Mucosa of gallbladder (tissue), 1 donor: Measurements from ENCODE around the gene ADAMTS17. TPM values are rescaled to one million over a fixed set of nuclear protein-coding genes. Genes with fewer than 3 reads are reported as not detected.

Experiments used
- DNase-seq: peaks from one replicate; pipeline ENCODE4 v3.0.0-alpha.2; 2020; ENCODE audit warnings: low spot score
- total RNA-seq: library from RNA; stranded (reverse); gene quantifications from one replicate; pipeline ENCODE4 v1.2.1, GENCODE V29; 2021
- donor health status: DM: no; HTN: no; CAD: no.

Gene ADAMTS17
- total RNA-seq, 1 donor from 2014 or later = 3.6 TPM

DNA sequence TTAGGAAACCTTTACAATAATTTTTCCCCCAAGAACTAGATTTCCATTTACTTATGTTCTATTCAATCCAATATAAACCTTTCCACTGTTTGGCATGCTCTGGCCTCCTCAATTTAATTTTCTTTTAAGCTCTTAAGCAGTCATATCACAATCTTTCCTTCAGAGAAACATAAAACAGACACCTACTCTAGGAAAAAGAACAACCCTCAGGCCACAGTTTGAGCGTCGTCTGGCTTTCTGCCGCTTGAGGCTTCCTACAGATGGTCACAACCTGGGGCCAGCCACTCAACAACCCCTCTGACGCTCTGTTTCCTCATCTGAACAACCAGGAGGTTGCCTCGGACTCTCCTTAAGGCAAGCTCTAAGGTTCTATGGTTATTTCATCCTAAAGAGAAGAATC is 143.3 kb downstream of the ADAMTS17 start:
- no peak for DNase-seq

GRCh38 chr15:100196326-100197058 is 145.3 kb downstream of the ADAMTS17 start:
- no peak for DNase-seq

GRCh38 chr15:100194996-100195395 is 146.8 kb downstream of the ADAMTS17 start:
- no peak for DNase-seq

GRCh38 chr15:100193277-100193860 is 148.4 kb downstream of the ADAMTS17 start:
- DNase-seq = no peak

DNA sequence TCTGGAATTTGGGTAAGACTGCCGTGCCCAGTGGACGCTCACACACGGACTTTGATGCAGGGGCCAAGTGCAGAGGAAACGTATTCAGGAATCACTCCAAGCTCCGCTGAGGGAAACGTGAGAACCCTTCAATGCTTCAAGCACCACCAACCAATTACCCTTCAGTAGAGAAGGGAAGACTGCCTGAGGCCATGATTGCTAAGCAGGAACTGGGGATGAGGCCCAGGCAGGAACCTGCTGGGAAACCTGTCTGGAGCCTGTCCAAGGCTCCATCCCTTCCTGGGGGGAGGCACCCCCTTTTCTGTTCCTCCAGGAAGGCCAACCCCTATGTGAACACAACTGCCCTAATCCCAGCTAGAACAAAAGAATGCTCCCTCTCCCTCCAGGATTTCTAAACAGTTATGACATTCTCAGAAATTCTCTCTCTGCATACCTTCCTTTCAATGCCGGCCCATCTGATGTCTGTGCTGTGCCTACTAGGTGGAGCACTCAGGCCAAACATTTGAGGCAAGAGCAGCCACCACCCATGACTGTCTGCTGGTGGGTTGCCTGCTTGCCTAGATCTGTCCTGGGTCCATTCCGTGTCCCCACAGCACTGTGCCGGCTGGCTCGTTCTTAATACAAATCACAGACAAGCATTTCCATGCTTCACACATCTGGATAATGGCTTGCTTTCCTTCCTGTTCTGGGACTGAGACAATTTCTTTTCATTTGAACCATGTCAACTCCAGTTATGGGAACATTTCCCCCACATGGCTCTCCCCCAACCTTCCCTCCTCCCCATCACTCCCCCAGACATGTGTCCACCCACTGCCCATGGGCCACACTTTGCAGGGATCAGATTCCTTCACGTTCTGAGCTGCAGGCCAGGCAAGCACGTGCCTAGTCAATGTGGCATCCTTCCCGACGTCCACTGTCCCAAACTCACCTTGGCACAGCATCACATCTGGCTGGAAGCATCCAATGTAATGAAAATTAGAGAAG is 149.4 kb downstream of the ADAMTS17 start:
- no peak for DNase-seq

DNA sequence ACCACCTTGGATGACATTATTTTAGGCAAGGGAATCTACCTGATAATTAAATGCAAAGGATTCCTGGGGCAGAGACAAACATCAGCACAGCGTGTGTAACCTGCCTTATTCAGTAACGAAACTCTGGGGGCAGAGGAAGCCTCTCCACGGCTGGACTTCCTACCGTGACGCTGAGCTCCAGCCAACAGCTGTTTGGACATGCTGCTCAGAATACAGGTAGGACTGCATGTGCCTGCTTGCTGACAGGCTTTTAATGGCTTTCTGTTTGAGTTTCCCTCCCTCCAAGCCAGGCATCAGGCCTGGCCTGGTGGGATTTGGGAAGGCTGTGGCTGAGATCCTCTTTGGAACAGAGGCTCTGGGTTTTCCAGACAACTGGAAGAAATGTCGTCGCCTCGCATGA is 150.6 kb downstream of the ADAMTS17 start:
- no peak for DNase-seq

- no peak for DNase-seq
These were observed 151.1 kb downstream of the ADAMTS17 start for GRCh38 chr15:100190675-100191074.

GRCh38 chr15:100189849-100190248 is 151.9 kb downstream of the ADAMTS17 start:
- DNase-seq = no peak

DNA sequence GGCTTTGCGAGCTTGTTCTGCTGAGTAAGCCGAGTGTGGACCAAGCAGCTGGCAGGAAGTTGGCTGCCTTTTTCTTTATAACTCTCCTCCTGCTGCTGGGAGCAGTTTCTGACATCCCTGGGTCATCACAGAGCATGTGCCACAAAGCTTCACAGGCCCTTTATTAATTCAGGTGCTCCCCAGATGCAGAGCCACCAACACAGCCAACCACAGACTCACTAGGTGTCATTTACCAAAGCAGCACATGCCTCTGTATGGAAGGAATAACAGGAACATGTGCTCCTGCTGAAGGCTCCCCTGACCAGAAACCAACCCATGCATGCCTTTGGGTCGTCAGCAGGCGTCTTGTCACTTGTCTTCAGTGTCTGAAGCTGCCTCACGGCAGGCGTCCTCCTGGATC is 152.5 kb downstream of the ADAMTS17 start:
- DNase-seq = no peak

- no peak for DNase-seq
These were observed 154.1 kb downstream of the ADAMTS17 start for GRCh38 chr15:100187677-100188076.

DNA sequence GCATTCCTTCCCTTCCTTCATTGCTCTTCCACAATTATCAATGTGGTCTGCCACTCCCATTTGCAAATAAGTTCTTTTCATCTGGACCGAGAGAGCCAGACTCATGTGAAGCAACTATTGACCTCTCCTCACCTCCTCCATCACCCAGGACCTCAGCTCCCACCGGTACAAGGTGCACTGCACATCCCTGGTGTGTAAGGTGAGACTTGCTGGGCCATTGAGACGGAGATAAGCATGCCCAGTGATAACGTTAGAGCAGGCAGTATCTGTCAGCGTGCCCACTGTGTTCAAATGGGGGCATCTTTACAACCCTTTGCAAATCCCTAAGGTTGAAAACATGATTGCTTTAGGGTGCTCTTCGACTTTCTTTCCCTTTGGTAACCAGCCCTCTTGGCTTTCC is 154.8 kb downstream of the ADAMTS17 start:
- no peak for DNase-seq

- no peak for DNase-seq
These were observed 155.4 kb downstream of the ADAMTS17 start for GRCh38 chr15:100186366-100186765.

DNA sequence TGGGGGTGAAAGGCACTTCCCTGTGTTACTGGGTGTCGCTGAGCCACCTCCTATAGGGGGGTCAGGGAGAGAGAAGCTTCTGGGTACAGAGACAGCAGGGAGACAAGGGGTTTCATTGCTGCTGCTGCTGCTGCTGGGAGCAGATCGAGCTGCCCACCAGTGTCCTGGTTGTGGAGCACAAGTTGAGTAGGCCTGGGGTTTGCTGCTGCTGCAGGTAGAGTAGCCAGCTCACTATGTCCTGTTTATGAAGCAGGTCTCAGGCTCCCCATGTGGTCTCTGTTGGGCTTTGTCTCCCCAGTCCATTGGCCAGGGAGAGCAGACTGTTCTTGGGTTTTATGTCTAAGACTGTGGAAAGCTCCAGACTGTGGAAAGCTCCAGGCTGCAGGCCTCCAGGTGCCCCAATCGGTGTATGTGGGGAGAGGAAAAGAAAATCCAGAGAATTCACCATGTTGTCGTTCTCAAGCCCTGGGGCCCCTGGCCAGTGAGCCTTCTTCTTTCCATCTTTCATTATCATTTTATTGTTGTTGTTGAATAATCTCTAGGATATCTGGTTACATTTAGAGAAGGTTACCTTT is 157.8 kb downstream of the ADAMTS17 start:
- DNase-seq = no peak

DNA sequence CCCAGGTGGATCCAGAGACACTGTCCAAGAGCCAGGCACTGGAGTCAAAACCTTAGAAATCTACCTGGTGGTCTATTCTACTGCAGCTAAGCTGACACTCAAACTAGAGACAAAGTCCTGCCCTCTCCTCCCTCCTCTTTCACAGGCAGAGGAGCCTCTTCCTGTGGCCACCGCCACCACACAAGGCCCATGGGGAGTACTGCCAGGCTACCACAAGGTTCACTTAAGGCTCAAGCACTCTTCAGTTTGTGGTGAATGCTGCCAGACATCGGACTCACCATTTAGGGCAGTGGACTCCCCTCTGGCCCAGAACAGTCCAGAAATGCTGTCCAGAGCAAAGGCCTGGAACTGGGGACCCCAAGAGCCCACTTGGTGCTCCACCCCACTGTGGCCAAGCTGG is 160.9 kb downstream of the ADAMTS17 start:
- DNase-seq = no peak

DNA sequence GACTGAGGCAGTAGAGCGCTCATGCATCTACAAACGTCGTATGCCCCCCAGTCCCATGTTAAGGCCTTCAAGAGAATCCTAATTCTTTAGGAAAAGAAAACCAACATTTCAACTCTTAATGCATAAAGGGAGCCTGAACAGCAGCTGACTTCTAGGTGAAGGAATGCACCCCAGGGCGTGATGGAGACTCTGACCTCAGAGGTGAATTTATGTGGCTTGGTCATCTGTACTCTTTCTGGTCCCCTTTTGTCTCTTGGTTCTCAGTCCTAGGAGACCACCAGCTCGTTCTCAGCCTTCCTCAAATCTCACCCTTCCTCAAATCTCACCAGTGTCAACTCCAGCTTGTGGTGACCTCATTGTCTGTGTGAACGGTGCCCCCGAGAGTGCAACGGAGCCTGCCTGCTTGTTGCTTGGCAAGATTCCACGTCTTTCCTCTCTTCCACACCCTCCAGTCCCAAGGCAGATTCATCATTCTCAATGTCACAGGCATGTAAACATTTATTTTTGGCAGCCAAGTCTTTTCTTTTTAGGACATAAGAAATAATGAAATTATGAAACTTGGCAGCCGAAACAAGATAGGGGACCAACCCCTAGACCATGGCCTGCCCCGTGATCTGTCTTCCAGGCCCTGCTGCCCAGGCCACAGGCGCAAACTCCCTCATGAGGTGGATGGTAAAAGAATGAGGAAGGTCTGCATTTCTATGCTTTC is 166.2 kb downstream of the ADAMTS17 start:
- DNase-seq = no peak

DNA sequence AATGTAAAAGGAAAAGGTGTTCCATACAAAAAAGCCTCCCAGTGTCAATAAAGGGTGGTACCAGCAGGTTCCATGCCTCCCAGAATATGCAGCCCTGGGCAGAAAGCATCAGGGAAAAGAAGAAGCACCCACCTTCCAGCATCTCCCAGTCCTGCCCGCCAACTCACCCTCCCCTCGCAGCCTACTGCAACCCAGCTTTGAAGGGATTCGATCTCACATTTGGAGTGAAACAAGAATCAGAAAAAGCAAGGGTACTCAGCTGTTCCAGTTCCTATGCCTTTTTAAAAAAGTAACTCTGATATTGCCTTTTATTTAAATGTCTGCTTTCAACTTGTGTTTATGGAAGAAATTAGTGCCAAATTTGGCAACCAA is 166.9 kb downstream of the ADAMTS17 start:
- no peak for DNase-seq

DNA sequence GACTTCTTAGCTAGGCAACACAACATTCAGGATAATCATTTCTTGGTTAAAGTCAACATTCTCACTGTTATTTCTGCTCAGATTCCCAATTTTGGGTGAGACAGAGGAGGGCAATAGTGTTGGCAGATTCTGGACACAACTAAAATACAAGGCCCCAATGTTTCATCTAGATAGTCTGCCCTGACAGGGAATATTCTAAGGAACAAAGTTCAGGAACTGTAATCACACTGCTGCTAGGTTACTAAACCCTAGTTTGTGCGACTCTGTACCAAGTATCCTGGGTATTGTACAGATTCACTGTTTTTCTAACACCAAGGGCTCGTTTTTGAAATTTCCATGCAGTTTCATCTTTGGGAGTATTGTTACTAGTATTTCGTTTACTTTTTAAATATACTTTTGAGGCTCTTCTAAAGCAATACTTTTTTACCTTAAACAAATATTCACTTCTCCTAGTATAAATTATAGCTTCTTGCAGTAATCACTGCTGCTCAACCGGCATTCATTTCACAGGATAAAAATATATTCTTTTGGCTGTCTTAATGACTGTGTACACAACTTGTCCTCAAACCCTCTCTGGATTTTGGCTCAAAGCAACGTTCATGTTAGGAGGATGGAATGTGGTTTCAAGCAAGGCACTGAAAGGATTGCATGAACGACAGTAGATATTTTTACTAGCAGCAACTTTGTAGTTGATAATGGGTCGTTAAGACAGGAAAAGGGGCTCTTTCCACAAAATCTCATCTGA is 167.4 kb downstream of the ADAMTS17 start:
- no peak for DNase-seq

- DNase-seq = no peak
These were observed 169.3 kb downstream of the ADAMTS17 start for GRCh38 chr15:100172356-100173024.

- no peak for DNase-seq
These were observed 170.4 kb downstream of the ADAMTS17 start for GRCh38 chr15:100171411-100171810.
